Spleen (tissue), 11 donors: Measurements from ENCODE around the gene LTC4S. TPM values are rescaled to one million over a fixed set of nuclear protein-coding genes. Genes with fewer than 3 reads are reported as not detected.

Experiments used
- DNase-seq: peaks from one replicate; pipeline ENCODE4 v3.0.0-alpha.2; 2020
- H3K27ac ChIP-seq, 8 donors: fragments of 200-600 bp; sonication (generic) in 7 of 8; 1 replicate in 4 of 8; 2 replicates in 4 of 8; pipeline versions ENCODE4 v1.5.0 to v1.8.0; 2016 to 2021; ENCODE audit warnings: inconsistent platforms in 4 of 8, mild to moderate bottlenecking in 4 of 8, moderate library complexity in 1 of 8
- H3K27me3 ChIP-seq, 7 donors: fragments of 200-600 bp; sonication (generic) in 6 of 7; replicated peaks in 1 of 7; 1 replicate in 4 of 7; 2 replicates in 3 of 7; pipeline versions ENCODE4 v1.5.0 to v1.8.0; 2016 to 2021; ENCODE audit warnings: inconsistent platforms in 3 of 7, mild to moderate bottlenecking in 1 of 7
- H3K36me3 ChIP-seq, 6 donors: fragments of 200-600 bp; sonication (generic) in 5 of 6; 1 replicate in 4 of 6; 2 replicates in 2 of 6; pipeline versions ENCODE4 v1.5.0 to v1.8.0; 2016 to 2021; ENCODE audit warnings: inconsistent platforms in 2 of 6
- H3K4me1 ChIP-seq, 6 donors: fragments of 200-600 bp; sonication (generic) in 5 of 6; 1 replicate in 3 of 6; 2 replicates in 3 of 6; pipeline versions ENCODE4 v1.5.0 to v1.8.0; 2016 to 2021; ENCODE audit warnings: inconsistent platforms in 3 of 6
- H3K4me3 ChIP-seq, 8 donors: fragments of 200-600 bp; sonication (generic) in 7 of 8; 1 replicate in 4 of 8; 2 replicates in 4 of 8; pipeline versions ENCODE4 v1.5.0 to v1.8.0; 2016 to 2021; ENCODE audit warnings: inconsistent platforms in 4 of 8, mild to moderate bottlenecking in 4 of 8, moderate library complexity in 2 of 8
- H3K9me3 ChIP-seq, 8 donors: fragments of 200-600 bp; sonication (generic) in 7 of 8; 1 replicate in 4 of 8; 2 replicates in 4 of 8; pipeline versions ENCODE4 v1.5.0 to v1.8.0; 2016 to 2021; ENCODE audit warnings: inconsistent platforms in 4 of 8
- POLR2A ChIP-seq, 3 donors: fragments of 450-650 bp; IDR thresholded peaks; one replicate each; pipeline ENCODE4 v1.5.1; 2017; ENCODE audit warnings: antibody characterized with exemption in 3 of 3, mild to moderate bottlenecking in 1 of 3
- POLR2AphosphoS5 ChIP-seq, 3 donors: sonication (generic); formaldehyde crosslinking; IDR thresholded peaks; one replicate each; pipeline ENCODE4 v1.5.1; 2017; ENCODE audit warnings: antibody characterized with exemption in 3 of 3
- WGBS, 5 donors: extraction: QIAGEN DNeasy Blood & Tissue Kit in 3 of 5; methylation state at CpG; one replicate each; pipeline versions ENCODE4 v1.1.5 to v1.1.7; 2013 to 2018; 5-methylcytosine and 5-hydroxymethylcytosine counted together
- intact Hi-C: fragments of 100-400 bp; cut with DNase I; formaldehyde crosslinking; loops from one replicate; pipeline ENCODE4 v1.15.0; 2023; ENCODE audit warnings: low total_unique reads
- polyA plus RNA-seq, 3 donors: library from polyadenylated mRNA; stranded (reverse); fragments of 200-250 nt; gene quantifications; one replicate each; pipeline ENCODE4 v1.2.1, GENCODE V29; 2013
- total RNA-seq, 7 donors: library from RNA; depleted of rRNA in 3 of 7; stranded (reverse); fragments of >200 nt in 3 of 7; fragmentation: NEBNext Ultra II Directional in 4 of 7; extraction: Animal tissue kit (Norgen Biotek cat#: 25700) in 4 of 7; gene quantifications; one replicate each; pipeline versions ENCODE4 v1.1.0 to v1.2.1, GENCODE V29; 2016 to 2021
- TF ChIP-seq, protein P1 (sequence below), 11 experiments: fragments of 200-600 bp in 7 of 11; fragments of 450-650 bp in 4 of 11; sonication (generic) in 4 of 11; IDR thresholded peaks in 8 of 11; conservative IDR thresholded peaks in 3 of 11; 1 replicate in 7 of 11; 2 replicates in 4 of 11; pipeline versions ENCODE4 v1.4.0 to v1.8.0; 2016 to 2021; ENCODE audit warnings: antibody characterized with exemption in 11 of 11, inconsistent platforms in 4 of 11, mild to moderate bottlenecking in 1 of 11
- donor health status: healthy with polysubstance abuse.
- donor health status: DM: no; HTN: no; CAD: no; lungs with moderate emphysema.
- donor health status: DM: no; HTN: no; CAD: no.
- donor health status: Bipolar disorder and iron deficiency.
- donor health status: healthy.
- donor health status: DM: no; HTN: no; CAD: no.
- donor health status: DM: yes; HTN: yes; CAD: no.

LTC4S gene
- total and polyA plus RNA-seq, 10 donors: 3.1 to 24.2 (median 9.0) TPM

DNA sequence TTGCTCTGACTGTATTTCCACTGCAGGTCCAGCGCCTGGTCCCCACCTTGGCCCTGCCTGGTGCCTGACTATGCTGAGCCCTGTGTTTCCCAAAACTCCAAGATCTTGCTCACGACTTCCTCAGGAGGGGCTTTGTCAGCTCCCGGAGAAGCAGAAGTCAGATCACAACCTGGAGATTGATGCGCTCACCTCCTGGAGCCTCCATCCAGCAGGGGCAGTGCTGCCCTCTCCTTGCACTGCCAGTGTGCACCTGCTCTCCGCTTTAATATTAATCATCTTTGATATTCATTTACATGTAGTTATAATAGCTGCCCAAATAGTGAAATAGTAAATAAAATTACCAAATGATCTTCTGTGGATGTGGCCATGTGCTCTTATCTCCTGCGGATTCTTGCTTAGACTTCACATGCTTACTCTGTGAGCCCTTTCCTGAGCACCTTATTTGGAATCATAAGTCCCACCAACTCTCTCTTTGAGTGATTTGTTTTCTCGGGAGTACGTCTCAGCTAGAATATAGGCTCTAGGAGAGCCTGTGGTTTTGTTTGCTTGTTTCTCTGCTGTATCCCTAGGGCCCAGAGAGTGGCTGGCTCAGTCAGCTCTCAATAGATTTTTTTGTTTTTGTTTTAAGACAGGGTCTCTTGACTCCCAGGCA lies 43.8 kb upstream of the LTC4S start:
- peaks cover 0 to 79% (median 37%) of the 10 kb centered on the region in 6 donors for H3K4me1 ChIP-seq
- peaks cover 0 to 30% (median 2%) of the 10 kb centered on the region in 6 donors for H3K36me3 ChIP-seq
- TF ChIP-seq POLR2A (IDR thresholded peaks at IDR 0.05) (no peak), POLR2AphosphoS5 (IDR thresholded peaks at IDR 0.05) (peak in 1 of 3 donors; percentile 3)
- TF ChIP-seq, protein P1, sequence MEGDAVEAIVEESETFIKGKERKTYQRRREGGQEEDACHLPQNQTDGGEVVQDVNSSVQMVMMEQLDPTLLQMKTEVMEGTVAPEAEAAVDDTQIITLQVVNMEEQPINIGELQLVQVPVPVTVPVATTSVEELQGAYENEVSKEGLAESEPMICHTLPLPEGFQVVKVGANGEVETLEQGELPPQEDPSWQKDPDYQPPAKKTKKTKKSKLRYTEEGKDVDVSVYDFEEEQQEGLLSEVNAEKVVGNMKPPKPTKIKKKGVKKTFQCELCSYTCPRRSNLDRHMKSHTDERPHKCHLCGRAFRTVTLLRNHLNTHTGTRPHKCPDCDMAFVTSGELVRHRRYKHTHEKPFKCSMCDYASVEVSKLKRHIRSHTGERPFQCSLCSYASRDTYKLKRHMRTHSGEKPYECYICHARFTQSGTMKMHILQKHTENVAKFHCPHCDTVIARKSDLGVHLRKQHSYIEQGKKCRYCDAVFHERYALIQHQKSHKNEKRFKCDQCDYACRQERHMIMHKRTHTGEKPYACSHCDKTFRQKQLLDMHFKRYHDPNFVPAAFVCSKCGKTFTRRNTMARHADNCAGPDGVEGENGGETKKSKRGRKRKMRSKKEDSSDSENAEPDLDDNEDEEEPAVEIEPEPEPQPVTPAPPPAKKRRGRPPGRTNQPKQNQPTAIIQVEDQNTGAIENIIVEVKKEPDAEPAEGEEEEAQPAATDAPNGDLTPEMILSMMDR (IDR thresholded peaks at IDR 0.05 in 8 of 11, conservative IDR thresholded peaks at IDR 0.05 in 3 of 11): no peak
- no peak overlapping the region for H3K27ac ChIP-seq
- H3K27me3 ChIP-seq: no peaks in the 10 kb centered on the region
- intact Hi-C loops: no loop called here
- no peak overlapping the region for H3K4me3 ChIP-seq
- 85 to 96% (median 90%) methylated on average over 7 to 8 of the region's 8 CpGs for WGBS, 5 donors
- H3K9me3 ChIP-seq: no peaks in the 10 kb centered on the region
- DNase-seq: no peak

GRCh38 chr5:179753971-179754370 lies 39.8 kb upstream of the LTC4S start:
- peak overlapping the region in 1 of 8 donors; percentile 5 for H3K27ac ChIP-seq
- no peak overlapping the region for H3K4me3 ChIP-seq
- H3K4me1 ChIP-seq: peaks cover 0 to 83% (median 44%) of the 10 kb centered on the region in 6 donors
- intact Hi-C loops: no loop called here
- DNase-seq: no peak
- H3K27me3 ChIP-seq: no peaks in the 10 kb centered on the region
- H3K36me3 ChIP-seq: peaks cover 0 to 27% (median 2%) of the 10 kb centered on the region in 6 donors
- TF ChIP-seq POLR2A (IDR thresholded peaks at IDR 0.05) (no peak), POLR2AphosphoS5 (IDR thresholded peaks at IDR 0.05) (no peak)
- TF ChIP-seq, protein P1 (IDR thresholded peaks at IDR 0.05 in 8 of 11, conservative IDR thresholded peaks at IDR 0.05 in 3 of 11): no peak
- no peaks in the 10 kb centered on the region for H3K9me3 ChIP-seq
- 73 to 92% (median 88%) methylated on average over 5 of the region's 5 CpGs for WGBS, 5 donors

DNA sequence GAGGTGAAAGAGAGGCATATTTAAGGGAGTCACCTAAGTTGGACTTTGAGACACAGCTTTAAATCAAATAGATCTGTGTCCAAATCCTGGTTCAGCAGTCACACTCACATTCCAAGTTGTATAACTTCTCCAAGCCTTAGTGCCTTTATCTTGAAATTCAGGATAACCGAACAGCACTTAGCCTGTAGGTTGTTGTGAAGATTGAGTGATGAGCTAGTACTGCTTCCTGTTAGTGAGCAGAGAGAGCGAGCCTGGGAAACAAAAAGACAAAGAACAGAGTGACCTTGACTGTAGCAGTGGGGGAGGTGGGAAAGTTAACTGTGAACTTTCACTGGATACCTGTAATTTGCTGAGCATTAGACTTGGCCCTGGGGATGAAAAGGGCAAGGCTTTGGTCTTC lies 38.8 kb upstream of the LTC4S start:
- Histone ChIP-seq H3K36me3 (peaks cover 0 to 17% (median 0%) of the 10 kb centered on the region in 6 donors), H3K9me3 (no peaks in the 10 kb centered on the region), H3K4me3 (no peak overlapping the region), H3K27ac (peak overlapping the region in 1 of 8 donors; percentile 10), H3K27me3 (no peaks in the 10 kb centered on the region), H3K4me1 (peaks cover 0 to 83% (median 50%) of the 10 kb centered on the region in 6 donors)
- TF ChIP-seq, protein P1 (IDR thresholded peaks at IDR 0.05 in 8 of 11, conservative IDR thresholded peaks at IDR 0.05 in 3 of 11): no peak
- no peak for TF ChIP-seq POLR2A (IDR thresholded peaks at IDR 0.05)
- no peak for TF ChIP-seq POLR2AphosphoS5 (IDR thresholded peaks at IDR 0.05)
- 35 to 60% (median 45%) methylated on average over 2 of the region's 2 CpGs for WGBS, 5 donors
- intact Hi-C loops: no loop called here
- no peak for DNase-seq

- no peak for DNase-seq
- H3K27ac ChIP-seq: peak overlapping the region in 3 of 8 donors; percentile 67 to 68 (median 68)
- intact Hi-C loops: no loop called here
Observed at GRCh38 chr5:179758955-179759354, 34.8 kb upstream of the LTC4S start.

More at GRCh38 chr5:179758955-179759354, 34.8 kb upstream of the LTC4S start:
- TF ChIP-seq POLR2AphosphoS5 (IDR thresholded peaks at IDR 0.05): no peak
- no peak for TF ChIP-seq POLR2A (IDR thresholded peaks at IDR 0.05)
- TF ChIP-seq, protein P1 (IDR thresholded peaks at IDR 0.05 in 8 of 11, conservative IDR thresholded peaks at IDR 0.05 in 3 of 11): no peak
- 54 to 88% (median 67%) methylated on average over 8 of the region's 8 CpGs for WGBS, 5 donors
- Histone ChIP-seq H3K36me3 (no peaks in the 10 kb centered on the region), H3K27me3 (no peaks in the 10 kb centered on the region), H3K9me3 (no peaks in the 10 kb centered on the region), H3K4me3 (no peak overlapping the region), H3K4me1 (peaks cover 15 to 99% (median 77%) of the 10 kb centered on the region in 6 donors)
